Activated naive CD4-positive, alpha-beta T cell treated with anti-CD3 and anti-CD28 coated beads for 36 hours (primary cell): ENCODE measurements around the gene NUBPL. TPM values are rescaled to one million over a fixed set of nuclear protein-coding genes. Genes with fewer than 3 reads are reported as not detected.
"Not testable (repeated sequence)": the region's sequence is repeated elsewhere in the genome, so short reads cannot be mapped to it uniquely, and the experiment has no call there.

Experiments
- CTCF ChIA-PET: fragments of 350-600 bp; sonication (Branson Sonifier 250); formaldehyde crosslinking; loops from one replicate; lab custom pipeline; 2021; ENCODE audit warnings: antibody characterized with exemption; lab: Charles Lee
- DNase-seq: peaks from one replicate; pipeline ENCODE4 v3.0.0-alpha.2; 2020
- H3K27ac Mint-ChIP-seq: one replicate; pipeline ENCODE4 v1.8.0; 2021; ENCODE audit warnings: mild to moderate bottlenecking, mixed read lengths
- H3K27me3 Mint-ChIP-seq: one replicate; pipeline ENCODE4 v1.8.0; 2021; ENCODE audit warnings: low read depth, mixed read lengths
- H3K36me3 Mint-ChIP-seq: one replicate; pipeline ENCODE4 v1.8.0; 2021; ENCODE audit warnings: low read depth, mixed read lengths
- H3K4me1 Mint-ChIP-seq: one replicate; pipeline ENCODE4 v1.8.0; 2021; ENCODE audit warnings: low read depth, mixed read lengths
- H3K4me3 Mint-ChIP-seq: one replicate; pipeline ENCODE4 v1.8.0; 2021; ENCODE audit warnings: mild to moderate bottlenecking, moderate library complexity, mixed read lengths
- H3K9me3 Mint-ChIP-seq: one replicate; pipeline ENCODE4 v1.8.0; 2021; ENCODE audit warnings: mixed read lengths
- intact Hi-C: fragments of 100-400 bp; cut with micrococcal nuclease; formaldehyde crosslinking; loops from one replicate; pipeline ENCODE4 v1.15.1; 2023
- total RNA-seq, 2 experiments: library from RNA; stranded (reverse); gene quantifications; one replicate each; pipeline ENCODE4 v1.2.3, GENCODE V29; 2021

Gene NUBPL
- total RNA-seq, 2 experiments from 2014 or later = 11.5 to 13.5 TPM

- CTCF ChIA-PET = no interaction called here
- no peaks in the 10 kb centered on the region for H3K4me1 Mint-ChIP-seq
- peaks cover 63% of the 10 kb centered on the region for H3K36me3 Mint-ChIP-seq
- no peak overlapping the region for H3K27ac Mint-ChIP-seq
- peaks cover 35% of the 10 kb centered on the region for H3K9me3 Mint-ChIP-seq
- H3K27me3 Mint-ChIP-seq = no peaks in the 10 kb centered on the region
- DNase-seq = no peak
- H3K4me3 Mint-ChIP-seq = no peak overlapping the region
- intact Hi-C loops = no loop called here
Measured at GRCh38 chr14:31622060-31622459, 60.9 kb downstream of the NUBPL start.

GRCh38 chr14:31652900-31653299 is 91.7 kb downstream of the NUBPL start:
- CTCF ChIA-PET, H3K27ac Mint-ChIP-seq, H3K4me1 Mint-ChIP-seq, H3K4me3 Mint-ChIP-seq, intact Hi-C loops, DNase-seq, H3K27me3 Mint-ChIP-seq: not testable (repeated sequence)
- H3K36me3 Mint-ChIP-seq = peaks cover 28% of the 10 kb centered on the region
- H3K9me3 Mint-ChIP-seq = peaks cover 18% of the 10 kb centered on the region

DNA sequence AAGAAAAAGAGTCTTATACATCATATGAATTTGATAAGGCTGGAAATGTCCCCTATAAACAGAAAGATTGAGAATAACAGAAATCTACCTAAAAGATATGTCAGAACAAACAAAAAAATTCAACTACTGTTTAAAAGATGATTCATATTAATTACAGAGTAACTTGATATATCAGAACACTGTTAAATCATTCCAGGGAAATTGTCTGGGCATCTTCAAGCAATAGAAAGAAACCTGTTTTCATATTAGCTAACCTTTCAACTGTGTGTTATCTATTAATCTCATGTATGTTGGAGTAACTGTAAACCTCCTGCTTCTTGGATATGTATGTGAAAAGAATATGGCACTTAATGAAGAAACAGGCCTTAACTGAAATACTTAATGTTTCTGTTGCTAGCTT is 96.7 kb downstream of the NUBPL start:
- Mint-ChIP-seq H3K27me3 (no peaks in the 10 kb centered on the region), H3K36me3 (peaks cover 28% of the 10 kb centered on the region), H3K27ac (no peak overlapping the region), H3K9me3 (peaks cover 15% of the 10 kb centered on the region), H3K4me1 (peaks cover 4% of the 10 kb centered on the region), H3K4me3 (no peak overlapping the region)
- CTCF ChIA-PET = no interaction called here
- no peak for DNase-seq
- intact Hi-C loops = no loop called here

GRCh38 chr14:31659278-31659677 is 98.1 kb downstream of the NUBPL start:
- CTCF ChIA-PET = no interaction called here
- H3K4me3 Mint-ChIP-seq = no peak overlapping the region
- H3K4me1 Mint-ChIP-seq = peaks cover 4% of the 10 kb centered on the region
- no peaks in the 10 kb centered on the region for H3K27me3 Mint-ChIP-seq
- peaks cover 12% of the 10 kb centered on the region for H3K9me3 Mint-ChIP-seq
- no peak overlapping the region for H3K27ac Mint-ChIP-seq
- no peak for DNase-seq
- intact Hi-C loops = no loop called here
- H3K36me3 Mint-ChIP-seq = peaks cover 34% of the 10 kb centered on the region

GRCh38 chr14:31660191-31660590 is 99.0 kb downstream of the NUBPL start:
- CTCF ChIA-PET = no interaction called here
- DNase-seq = no peak
- H3K9me3 Mint-ChIP-seq = peaks cover 19% of the 10 kb centered on the region
- H3K36me3 Mint-ChIP-seq = peaks cover 37% of the 10 kb centered on the region
- H3K4me1 Mint-ChIP-seq = peaks cover 4% of the 10 kb centered on the region
- intact Hi-C loops = no loop called here
- H3K27ac Mint-ChIP-seq = no peak overlapping the region
- H3K4me3 Mint-ChIP-seq = no peak overlapping the region
- H3K27me3 Mint-ChIP-seq = no peaks in the 10 kb centered on the region

- H3K27ac Mint-ChIP-seq = no peak overlapping the region
- H3K4me1 Mint-ChIP-seq = peaks cover 4% of the 10 kb centered on the region
- CTCF ChIA-PET = no interaction called here
- peaks cover 24% of the 10 kb centered on the region for H3K9me3 Mint-ChIP-seq
- H3K36me3 Mint-ChIP-seq = peaks cover 41% of the 10 kb centered on the region
- no peak overlapping the region for H3K4me3 Mint-ChIP-seq
- DNase-seq = no peak
- no peaks in the 10 kb centered on the region for H3K27me3 Mint-ChIP-seq
- intact Hi-C loops = no loop called here
Measured at GRCh38 chr14:31660728-31661127, 99.5 kb downstream of the NUBPL start.

- peaks cover 54% of the 10 kb centered on the region for H3K36me3 Mint-ChIP-seq
- CTCF ChIA-PET = no interaction called here
- H3K9me3 Mint-ChIP-seq = peaks cover 38% of the 10 kb centered on the region
- DNase-seq = no peak
- H3K4me1 Mint-ChIP-seq = no peaks in the 10 kb centered on the region
- H3K27ac Mint-ChIP-seq = no peak overlapping the region
- H3K4me3 Mint-ChIP-seq = no peak overlapping the region
- intact Hi-C loops = no loop called here
- no peaks in the 10 kb centered on the region for H3K27me3 Mint-ChIP-seq
Measured at GRCh38 chr14:31668348-31668747, 107.1 kb downstream of the NUBPL start.

- Mint-ChIP-seq H3K27ac (no peak overlapping the region), H3K36me3 (peaks cover 23% of the 10 kb centered on the region), H3K27me3 (no peaks in the 10 kb centered on the region), H3K4me1 (peaks cover 2% of the 10 kb centered on the region), H3K4me3 (no peak overlapping the region), H3K9me3 (peaks cover 18% of the 10 kb centered on the region)
- intact Hi-C loops = no loop called here
- DNase-seq = no peak
- CTCF ChIA-PET = no interaction called here
Measured at GRCh38 chr14:31672709-31673108, 111.5 kb downstream of the NUBPL start.

GRCh38 chr14:31677052-31677451 is 115.8 kb downstream of the NUBPL start:
- Mint-ChIP-seq H3K36me3 (peaks cover 26% of the 10 kb centered on the region), H3K27ac (no peak overlapping the region), H3K9me3 (peaks cover 3% of the 10 kb centered on the region), H3K4me1 (peaks cover 2% of the 10 kb centered on the region), H3K4me3 (no peak overlapping the region), H3K27me3 (no peaks in the 10 kb centered on the region)
- DNase-seq = no peak
- CTCF ChIA-PET = no interaction called here
- intact Hi-C loops = no loop called here

- intact Hi-C loops = no loop called here
- H3K27me3 Mint-ChIP-seq = no peaks in the 10 kb centered on the region
- peaks cover 28% of the 10 kb centered on the region for H3K36me3 Mint-ChIP-seq
- peaks cover 3% of the 10 kb centered on the region for H3K9me3 Mint-ChIP-seq
- H3K4me1 Mint-ChIP-seq = peaks cover 2% of the 10 kb centered on the region
- no peak overlapping the region for H3K27ac Mint-ChIP-seq
- CTCF ChIA-PET = no interaction called here
- no peak overlapping the region for H3K4me3 Mint-ChIP-seq
- no peak for DNase-seq
Measured at GRCh38 chr14:31677630-31678029, 116.4 kb downstream of the NUBPL start.

GRCh38 chr14:31678421-31679249 is 117.4 kb downstream of the NUBPL start:
- CTCF ChIA-PET = no interaction called here
- Mint-ChIP-seq H3K27me3 (no peaks in the 10 kb centered on the region), H3K36me3 (peaks cover 30% of the 10 kb centered on the region), H3K4me1 (peaks cover 2% of the 10 kb centered on the region), H3K27ac (no peak overlapping the region), H3K9me3 (peaks cover 7% of the 10 kb centered on the region), H3K4me3 (no peak overlapping the region)
- intact Hi-C loops = no loop called here
- no peak for DNase-seq

DNA sequence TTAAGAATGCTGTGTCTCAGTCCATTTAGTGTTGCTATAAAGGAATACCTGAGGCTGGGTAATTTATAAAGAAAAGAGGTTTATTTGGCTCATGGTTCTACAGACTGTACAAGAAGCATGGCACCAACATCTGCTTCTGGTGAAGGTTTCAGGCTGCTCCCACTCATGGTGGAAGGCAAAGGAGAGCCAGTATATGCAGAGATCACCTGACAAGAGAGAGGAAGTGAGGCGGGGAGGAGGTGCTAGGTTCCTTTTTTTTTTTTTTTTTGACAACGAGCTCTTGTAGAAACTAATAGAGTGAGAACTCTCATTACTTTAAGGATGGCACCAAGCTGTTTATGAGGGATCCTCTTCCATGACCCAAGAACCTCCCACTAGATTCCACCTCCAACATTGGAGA is 121.6 kb downstream of the NUBPL start:
- peaks cover 7% of the 10 kb centered on the region for H3K9me3 Mint-ChIP-seq
- DNase-seq = no peak
- H3K27me3 Mint-ChIP-seq = no peaks in the 10 kb centered on the region
- H3K36me3 Mint-ChIP-seq = peaks cover 32% of the 10 kb centered on the region
- intact Hi-C loops = no loop called here
- no peaks in the 10 kb centered on the region for H3K4me1 Mint-ChIP-seq
- no peak overlapping the region for H3K4me3 Mint-ChIP-seq
- CTCF ChIA-PET = no interaction called here
- H3K27ac Mint-ChIP-seq = no peak overlapping the region

- H3K36me3 Mint-ChIP-seq = peaks cover 24% of the 10 kb centered on the region
- intact Hi-C loops = no loop called here
- peaks cover 6% of the 10 kb centered on the region for H3K9me3 Mint-ChIP-seq
- CTCF ChIA-PET = interaction anchor here (0.5 kb wide), 1 partner anchor 167 kb away, joined by 3 read pairs; no protein-coding TSS in a partner anchor
- DNase-seq = no peak
- no peaks in the 10 kb centered on the region for H3K4me1 Mint-ChIP-seq
- no peak overlapping the region for H3K27ac Mint-ChIP-seq
- no peaks in the 10 kb centered on the region for H3K27me3 Mint-ChIP-seq
- no peak overlapping the region for H3K4me3 Mint-ChIP-seq
Measured at GRCh38 chr14:31687726-31688125, 126.5 kb downstream of the NUBPL start.
